GM12878 (cell line): ENCODE results near the gene ANKRD44. TPM values are rescaled to one million over a fixed set of nuclear protein-coding genes. Genes with fewer than 3 reads are reported as not detected.

Experiments used
- BMI1 ChIP-seq: fragments of 450-650 bp; IDR thresholded peaks from 2 replicates; pipeline ENCODE4 v1.6.1; 2016; ENCODE audit warnings: mild to moderate bottlenecking, moderate library complexity, borderline replicate concordance
- CREM ChIP-seq: IDR thresholded peaks from 2 replicates; pipeline ENCODE4 v1.6.1; 2014; ENCODE audit warnings: antibody characterized with exemption, low read depth
- EP300 ChIP-seq, 2 experiments: fragments of 150-350 bp in 1 of 2; IDR thresholded peaks; 2 replicates each; pipeline ENCODE4 v1.6.1; 2011 to 2012; ENCODE audit warnings: low read depth in 2 of 2, low read length in 2 of 2, borderline replicate concordance in 1 of 2, improper control_type of control experiment in 1 of 2, inconsistent platforms in 1 of 2; ENCODE audit not compliant: control insufficient read depth in 1 of 2
- HDAC2 ChIP-seq: fragments of 200-600 bp; sonication (generic); IDR thresholded peaks from 2 replicates; pipeline ENCODE4 v1.6.1; 2017
- HSF1 ChIP-seq: fragments of 150-350 bp; IDR thresholded peaks from 2 replicates; pipeline ENCODE4 v1.6.1; 2014; ENCODE audit warnings: mild to moderate bottlenecking, low read depth, low read length
- IKZF2 ChIP-seq, 2 experiments: fragments of 450-650 bp; IDR thresholded peaks; 2 replicates each; pipeline ENCODE4 v1.6.1; 2017; ENCODE audit warnings: mild to moderate bottlenecking in 2 of 2, moderate library complexity in 2 of 2
- IRF4 ChIP-seq: IDR thresholded peaks from 2 replicates; pipeline ENCODE4 v1.6.1; 2011; ENCODE audit warnings: low read depth, low read length
- MXI1 ChIP-seq: fragments of 150-350 bp; IDR thresholded peaks from 2 replicates; pipeline ENCODE4 v1.6.1; 2011; ENCODE audit warnings: low read depth, mild to moderate bottlenecking, inconsistent platforms, low read length, improper control_type of control experiment
- NR2C1 ChIP-seq: fragments of 450-650 bp; IDR thresholded peaks from 2 replicates; pipeline ENCODE4 v1.6.1; 2017; ENCODE audit warnings: antibody characterized with exemption, mild to moderate bottlenecking, moderate library complexity
- POLR2AphosphoS2 ChIP-seq: IDR thresholded peaks from 2 replicates; pipeline ENCODE4 v1.6.1; 2011; ENCODE audit warnings: low read depth, mild to moderate bottlenecking, low read length, improper control_type of control experiment, moderate library complexity
- RB1 ChIP-seq: fragments of 450-650 bp; formaldehyde crosslinking; IDR thresholded peaks from 2 replicates; pipeline ENCODE4 v1.6.1; 2017; ENCODE audit warnings: mild to moderate bottlenecking, borderline replicate concordance
- RUNX3 ChIP-seq: IDR thresholded peaks from 2 replicates; pipeline ENCODE4 v1.6.1; 2012; ENCODE audit warnings: low read length, inconsistent platforms
- SPI1 ChIP-seq: IDR thresholded peaks from 2 replicates; pipeline ENCODE4 v1.6.1; 2011; ENCODE audit warnings: low read depth, mild to moderate bottlenecking, low read length, moderate library complexity, borderline replicate concordance; ENCODE audit not compliant: insufficient read depth
- USF2 ChIP-seq: IDR thresholded peaks from 2 replicates; pipeline ENCODE4 v1.6.1; 2011; ENCODE audit warnings: low read depth, low read length, improper control_type of control experiment, borderline replicate concordance
- ZNF274 ChIP-seq: IDR thresholded peaks from one replicate; pipeline ENCODE4 v1.8.0; 2011; ENCODE audit not compliant: insufficient read length, insufficient read depth
- ZNF622 ChIP-seq: fragments of 450-650 bp; IDR thresholded peaks from 2 replicates; pipeline ENCODE4 v1.6.1; 2017; ENCODE audit warnings: mild to moderate bottlenecking, inconsistent platforms
- ZNF687 ChIP-seq: fragments of 450-650 bp; IDR thresholded peaks from 2 replicates; pipeline ENCODE4 v1.6.1; 2017; ENCODE audit warnings: mild to moderate bottlenecking, moderate library complexity
- polyA plus RNA-seq, 11 experiments: library from polyadenylated mRNA; depleted of rRNA in 4 of 11; unstranded in 6 of 11; stranded (reverse) in 5 of 11; fragments of >200 nt; fragmentation: Nextera tagmentation in 4 of 11; fragmentation: Illumina TruSeq in 1 of 11; extraction: Ambion mirVana in 4 of 11; extraction: Trizol in 1 of 11; gene quantifications; 1 replicate in 1 of 11; 2 replicates in 10 of 11; pipeline versions ENCODE4 v1.2.1 to v1.2.3, GENCODE V29; 2011 to 2016; ENCODE audit warnings: inconsistent platforms in 2 of 11, missing spikeins in 2 of 11, low read depth in 1 of 11
- total RNA-seq, 4 experiments: library from RNA; depleted of rRNA in 3 of 4; stranded (reverse); fragments of >200 nt in 3 of 4; fragmentation: Illumina TruSeq in 1 of 4; extraction: Trizol in 1 of 4; gene quantifications; 2 replicates each; pipeline versions ENCODE4 v1.2.1 to v1.2.3, GENCODE V29; 2013 to 2021
- TF ChIP-seq, protein P1 (sequence below): IDR thresholded peaks from 2 replicates; pipeline ENCODE4 v1.6.1; 2011; ENCODE audit warnings: mild to moderate bottlenecking, low read depth, low read length, moderate library complexity; ENCODE audit not compliant: insufficient replicate concordance
- TF ChIP-seq, protein P2 (sequence below): fragments of 450-650 bp; IDR thresholded peaks from 2 replicates; pipeline ENCODE4 v1.6.1; 2017; ENCODE audit warnings: mild to moderate bottlenecking, low read depth, inconsistent platforms; ENCODE audit not compliant: poor library complexity, severe bottlenecking

ANKRD44 gene
- total and polyA plus RNA-seq, 10 of the 15 experiments (the other 5 are each of a cell fraction or from before 2014, with no cell fraction given), result 19.1 to 99.1 (median 59.6) TPM

DNA sequence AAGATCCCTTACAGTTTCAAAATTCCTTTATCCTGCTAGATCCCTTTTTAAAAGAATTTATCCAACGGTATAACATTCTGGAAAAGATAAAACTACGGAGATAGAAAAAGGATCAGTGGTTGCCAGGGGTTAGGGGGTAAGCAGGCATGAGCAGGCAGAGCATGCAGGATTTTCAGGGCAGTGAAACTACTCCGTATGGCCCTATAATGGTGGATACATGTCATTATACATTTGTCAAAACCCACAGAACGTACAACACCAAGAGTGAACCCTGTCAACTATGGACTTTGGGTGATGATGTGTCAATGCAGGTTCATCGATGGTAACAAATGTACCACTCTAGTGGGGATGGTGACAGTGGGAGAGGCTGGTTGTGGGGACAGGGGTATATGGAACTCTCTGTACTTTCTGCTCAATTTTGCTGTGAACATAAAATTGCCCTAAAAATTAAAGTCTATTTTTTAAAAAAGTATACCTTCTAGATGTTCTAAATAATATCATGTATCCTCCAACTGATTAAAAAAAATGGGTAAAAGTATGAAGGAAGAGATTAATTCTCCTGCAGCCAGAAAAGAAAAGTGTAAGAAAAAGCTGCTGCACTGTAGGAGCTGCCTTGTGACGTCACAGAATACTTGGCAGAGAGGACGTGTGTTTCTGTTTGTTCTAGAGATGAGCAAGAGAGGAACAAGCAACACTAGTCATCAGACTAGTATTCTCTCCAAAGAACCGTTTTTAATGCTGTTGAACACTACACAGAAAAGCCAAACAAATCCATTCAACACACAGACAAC is 23.6 kb downstream of the ANKRD44 start (continued):
- TF ChIP-seq HDAC2, result no peak
- TF ChIP-seq IKZF2 (IDR thresholded peaks at IDR 0.05), result no peak; a peak in 1 of 4 replicates
- 0 out of 2 replicates have a peak, but pooled peaks have one; percentile 49 for TF ChIP-seq IRF4
- TF ChIP-seq, protein P1, sequence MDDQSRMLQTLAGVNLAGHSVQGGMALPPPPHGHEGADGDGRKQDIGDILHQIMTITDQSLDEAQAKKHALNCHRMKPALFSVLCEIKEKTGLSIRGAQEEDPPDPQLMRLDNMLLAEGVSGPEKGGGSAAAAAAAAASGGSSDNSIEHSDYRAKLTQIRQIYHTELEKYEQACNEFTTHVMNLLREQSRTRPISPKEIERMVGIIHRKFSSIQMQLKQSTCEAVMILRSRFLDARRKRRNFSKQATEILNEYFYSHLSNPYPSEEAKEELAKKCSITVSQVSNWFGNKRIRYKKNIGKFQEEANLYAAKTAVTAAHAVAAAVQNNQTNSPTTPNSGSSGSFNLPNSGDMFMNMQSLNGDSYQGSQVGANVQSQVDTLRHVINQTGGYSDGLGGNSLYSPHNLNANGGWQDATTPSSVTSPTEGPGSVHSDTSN, result no peak
- TF ChIP-seq SPI1, result no peak; the same call in 1 of the 2 replicates
- no peak for TF ChIP-seq MXI1
- TF ChIP-seq ZNF274, result no peak
- TF ChIP-seq NR2C1, result no peak
- TF ChIP-seq POLR2AphosphoS2, result no peak
- TF ChIP-seq, protein P2, sequence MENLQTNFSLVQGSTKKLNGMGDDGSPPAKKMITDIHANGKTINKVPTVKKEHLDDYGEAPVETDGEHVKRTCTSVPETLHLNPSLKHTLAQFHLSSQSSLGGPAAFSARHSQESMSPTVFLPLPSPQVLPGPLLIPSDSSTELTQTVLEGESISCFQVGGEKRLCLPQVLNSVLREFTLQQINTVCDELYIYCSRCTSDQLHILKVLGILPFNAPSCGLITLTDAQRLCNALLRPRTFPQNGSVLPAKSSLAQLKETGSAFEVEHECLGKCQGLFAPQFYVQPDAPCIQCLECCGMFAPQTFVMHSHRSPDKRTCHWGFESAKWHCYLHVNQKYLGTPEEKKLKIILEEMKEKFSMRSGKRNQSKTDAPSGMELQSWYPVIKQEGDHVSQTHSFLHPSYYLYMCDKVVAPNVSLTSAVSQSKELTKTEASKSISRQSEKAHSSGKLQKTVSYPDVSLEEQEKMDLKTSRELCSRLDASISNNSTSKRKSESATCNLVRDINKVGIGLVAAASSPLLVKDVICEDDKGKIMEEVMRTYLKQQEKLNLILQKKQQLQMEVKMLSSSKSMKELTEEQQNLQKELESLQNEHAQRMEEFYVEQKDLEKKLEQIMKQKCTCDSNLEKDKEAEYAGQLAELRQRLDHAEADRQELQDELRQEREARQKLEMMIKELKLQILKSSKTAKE, result no peak
- no peak for TF ChIP-seq ZNF622
- no peak for TF ChIP-seq RUNX3
- no peak for TF ChIP-seq EP300 (IDR thresholded peaks at IDR 0.05; ENCODE audit: borderline replicate concordance in 1 of 2, control insufficient read depth in 1 of 2, low read depth in 2 of 2, low read length in 2 of 2)
- no peak for TF ChIP-seq RB1
- peak; percentile 85 for TF ChIP-seq ZNF687
- TF ChIP-seq CREM, result peak; percentile 93
- no peak for TF ChIP-seq USF2
- TF ChIP-seq BMI1, result no peak
- TF ChIP-seq HSF1, result no peak
